MM.1S (cell line): ENCODE measurements around the gene SLAIN2.

Experiments
- CTCF ChIP-seq: fragments of 300-600 bp; sonication (generic); IDR thresholded peaks from 2 replicates; pipeline ENCODE4 v1.5.1; 2016; ENCODE audit warnings: antibody characterized with exemption, low read length, mixed read lengths
- EZH2 ChIP-seq: fragments of 300-600 bp; sonication (generic); optimal IDR thresholded peaks from 2 replicates; pipeline ENCODE3; 2017; ENCODE audit warnings: low read depth, mild to moderate bottlenecking, antibody characterized with exemption, low read length, mixed read lengths
- EZH2phosphoT487 ChIP-seq: fragments of 300-600 bp; sonication (generic); IDR thresholded peaks from 2 replicates; pipeline ENCODE4 v1.6.1; 2018; ENCODE audit warnings: antibody characterized with exemption, low read length

DNA sequence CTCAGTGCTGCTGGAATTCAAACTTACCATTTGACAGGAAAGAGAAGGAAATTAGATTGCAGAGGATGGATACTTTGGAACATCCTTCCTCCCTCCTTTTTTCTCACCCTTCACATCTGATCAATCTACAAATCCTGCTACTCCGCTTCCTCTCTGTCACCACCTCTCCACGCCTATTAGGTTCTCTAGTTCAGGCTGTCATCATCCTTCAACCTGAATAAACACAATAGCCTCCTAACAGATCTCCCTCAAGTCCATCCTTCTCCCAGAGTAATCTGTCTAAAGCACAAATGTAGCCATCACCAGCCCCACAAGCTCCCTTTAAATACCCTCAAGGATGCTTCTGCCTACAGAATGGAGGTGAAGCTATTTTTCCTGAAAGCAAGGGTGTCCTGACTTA, 20.0 kb upstream of the SLAIN2 start:
- no peak for TF ChIP-seq CTCF
- TF ChIP-seq EZH2, result no peak
- TF ChIP-seq EZH2phosphoT487, result no peak
